Parathyroid adenoma (tissue), 2 donors: ENCODE data around the gene ABAT.

Experiments
- H2AFZ ChIP-seq: fragments of 300-600 bp; sonication (generic); one replicate; pipeline ENCODE4 v1.7.0; 2017; ENCODE audit warnings: antibody characterized with exemption, mild to moderate bottlenecking
- H3K27ac ChIP-seq: fragments of 300-600 bp; sonication (generic); one replicate; pipeline ENCODE4 v1.7.0; 2017
- H3K27me3 ChIP-seq: fragments of 300-600 bp; sonication (generic); one replicate; pipeline ENCODE4 v1.7.0; 2017; ENCODE audit warnings: low read length; ENCODE audit not compliant: control insufficient read depth, insufficient read depth
- H3K36me3 ChIP-seq: fragments of 300-600 bp; sonication (generic); one replicate; pipeline ENCODE4 v1.7.0; 2017; ENCODE audit warnings: low read length; ENCODE audit not compliant: control insufficient read depth, insufficient read depth
- H3K4me1 ChIP-seq: fragments of 300-600 bp; sonication (generic); one replicate; pipeline ENCODE4 v1.7.0; 2017; ENCODE audit warnings: control low read depth
- H3K4me2 ChIP-seq: fragments of 300-600 bp; sonication (generic); one replicate; pipeline ENCODE4 v1.7.0; 2017; ENCODE audit warnings: low read length
- H3K4me3 ChIP-seq: fragments of 300-600 bp; sonication (generic); one replicate; pipeline ENCODE4 v1.7.0; 2017; ENCODE audit warnings: low read depth, low read length
- H3K79me2 ChIP-seq: fragments of 300-600 bp; sonication (generic); one replicate; pipeline ENCODE4 v1.7.0; 2017; ENCODE audit warnings: control low read depth
- H3K9ac ChIP-seq: fragments of 300-600 bp; sonication (generic); one replicate; pipeline ENCODE4 v1.7.0; 2017; ENCODE audit warnings: mild to moderate bottlenecking
- H3K9me3 ChIP-seq: fragments of 300-600 bp; sonication (generic); one replicate; pipeline ENCODE4 v1.7.0; 2017; ENCODE audit warnings: low read length; ENCODE audit not compliant: control insufficient read depth
- CTCF ChIP-seq: fragments of 300-600 bp; sonication (generic); IDR thresholded peaks from one replicate; pipeline ENCODE4 v1.7.0; 2017; ENCODE audit warnings: antibody characterized with exemption, mild to moderate bottlenecking
- donor health status: primary hyperparathyroidism.

Gene ABAT

DNA sequence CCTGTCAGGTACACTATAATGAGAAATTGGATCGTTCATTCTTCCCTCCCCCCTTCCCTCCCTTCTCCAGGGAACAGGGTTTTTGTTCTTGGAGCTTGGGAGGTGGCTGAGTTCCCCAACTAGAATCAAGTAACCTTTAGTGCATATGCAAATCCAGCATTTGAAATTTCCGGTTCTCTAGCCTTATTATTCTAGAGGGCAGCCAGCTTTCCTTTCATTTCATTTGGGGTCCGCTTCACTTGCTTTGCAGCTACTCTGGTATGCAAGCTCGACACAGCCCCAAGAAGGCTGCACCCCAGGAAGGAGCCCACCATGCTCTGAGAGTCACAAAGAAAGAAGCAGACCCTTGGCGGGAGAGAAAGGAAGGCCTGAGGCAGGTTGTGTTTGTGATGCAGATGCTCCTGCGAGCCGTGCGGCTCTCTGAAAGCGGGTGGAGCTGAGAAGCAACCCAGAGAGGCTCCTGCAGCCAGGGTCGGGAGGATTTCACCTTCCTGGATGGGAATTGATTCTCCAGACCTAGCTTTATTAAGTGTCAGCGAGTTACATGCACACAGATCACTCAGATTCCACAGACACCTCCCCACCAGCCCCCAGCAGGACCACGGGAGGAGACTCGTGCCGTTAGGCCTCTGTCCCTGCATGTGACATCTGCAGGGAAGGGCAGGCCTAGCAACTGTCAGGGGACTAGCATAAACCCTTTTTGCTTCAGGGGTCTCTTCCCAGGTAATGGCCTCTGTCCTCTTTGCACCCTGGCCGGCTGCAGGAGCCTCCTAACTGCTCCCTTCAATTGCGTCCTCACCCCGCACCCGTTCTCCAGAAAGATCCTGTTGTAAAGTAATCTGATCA, 157.7 kb downstream of the ABAT start:
- Histone ChIP-seq H3K9ac (no peak overlapping the region), H3K4me1 (no peaks in the 10 kb centered on the region)
- TF ChIP-seq CTCF: no peak

GRCh38 chr16:8832717-8833105, 158.3 kb downstream of the ABAT start:
- Histone ChIP-seq H3K4me2 (no peak overlapping the region), H3K79me2 (peaks cover 38% of the 10 kb centered on the region), H3K27ac (no peak overlapping the region), H3K9ac (no peak overlapping the region), H2AFZ (no peak overlapping the region), H3K9me3 (no peaks in the 10 kb centered on the region), H3K36me3 (no peaks in the 10 kb centered on the region), H3K4me3 (no peak overlapping the region), H3K27me3 (no peaks in the 10 kb centered on the region), H3K4me1 (no peaks in the 10 kb centered on the region)
- no peak for TF ChIP-seq CTCF

More for the DNA sequence above, 157.7 kb downstream of the ABAT start:
- Histone ChIP-seq H3K36me3 (no peaks in the 10 kb centered on the region), H3K9me3 (no peaks in the 10 kb centered on the region), H2AFZ (no peak overlapping the region), H3K4me3 (no peak overlapping the region), H3K79me2 (peaks cover 38% of the 10 kb centered on the region), H3K27me3 (no peaks in the 10 kb centered on the region), H3K27ac (no peak overlapping the region), H3K4me2 (no peak overlapping the region)
